PFSK-1 (cell line): ENCODE results near the gene C2orf49.

Source experiments
- FOXP2 ChIP-seq: optimal IDR thresholded peaks from 2 replicates; pipeline ENCODE3; 2011; ENCODE audit warnings: borderline replicate concordance, control low read depth, inconsistent platforms; ENCODE audit not compliant: insufficient read depth; ENCODE audit errors: extremely low read length, extremely low read depth
- POLR2AphosphoS5 ChIP-seq: IDR thresholded peaks from 2 replicates; pipeline ENCODE4 v1.6.1; 2012; ENCODE audit warnings: low read depth, mild to moderate bottlenecking, control low read depth, low read length, moderate library complexity
- REST ChIP-seq, 2 experiments: IDR thresholded peaks; 2 replicates each; pipeline versions ENCODE4 v1.6.1 to v1.8.0; 2011 to 2012; ENCODE audit warnings: low read depth in 2 of 2, low read length in 2 of 2, control low read depth in 1 of 2, inconsistent platforms in 1 of 2, mild to moderate bottlenecking in 1 of 2, moderate library complexity in 1 of 2; ENCODE audit not compliant: insufficient read depth in 1 of 2
- SIN3A ChIP-seq: IDR thresholded peaks from 2 replicates; pipeline ENCODE4 v1.6.1; 2012; ENCODE audit warnings: mild to moderate bottlenecking, low read length, moderate library complexity, borderline replicate concordance; ENCODE audit not compliant: insufficient read depth
- TAF1 ChIP-seq: IDR thresholded peaks from 2 replicates; pipeline ENCODE4 v1.6.1; 2012; ENCODE audit warnings: low read length, control low read depth, borderline replicate concordance; ENCODE audit not compliant: insufficient read depth

C2orf49 gene

GRCh38 chr2:105324732-105325131 is 12.6 kb upstream of the C2orf49 start:
- TF ChIP-seq TAF1 (no peak), REST (IDR thresholded peaks at IDR 0.05; ENCODE audit: insufficient read depth in 1 of 2, low read depth in 2 of 2, low read length in 2 of 2) (no peak), SIN3A (no peak), POLR2AphosphoS5 (no peak), FOXP2 (no peak)

GRCh38 chr2:105325389-105325963 is 11.9 kb upstream of the C2orf49 start:
- TF ChIP-seq POLR2AphosphoS5 = no peak
- no peak for TF ChIP-seq SIN3A
- no peak for TF ChIP-seq FOXP2
- TF ChIP-seq TAF1 = no peak
- no peak for TF ChIP-seq REST (IDR thresholded peaks at IDR 0.05; ENCODE audit: insufficient read depth in 1 of 2, low read depth in 2 of 2, low read length in 2 of 2)

GRCh38 chr2:105327690-105328089 is 9.7 kb upstream of the C2orf49 start:
- TF ChIP-seq SIN3A (no peak), POLR2AphosphoS5 (no peak), REST (IDR thresholded peaks at IDR 0.05; ENCODE audit: insufficient read depth in 1 of 2, low read depth in 2 of 2, low read length in 2 of 2) (no peak), FOXP2 (no peak), TAF1 (no peak)

GRCh38 chr2:105328281-105329196 is 8.8 kb upstream of the C2orf49 start:
- TF ChIP-seq SIN3A (no peak), REST (IDR thresholded peaks at IDR 0.05; ENCODE audit: insufficient read depth in 1 of 2, low read depth in 2 of 2, low read length in 2 of 2) (no peak; a peak in 1 of 4 replicates), FOXP2 (no peak), POLR2AphosphoS5 (0 out of 2 replicates have a peak, but pooled peaks have one; percentile 22), TAF1 (0 out of 2 replicates have a peak, but pooled peaks have one; percentile 52)
